ENCODE data around the gene S100A13.

DNA sequence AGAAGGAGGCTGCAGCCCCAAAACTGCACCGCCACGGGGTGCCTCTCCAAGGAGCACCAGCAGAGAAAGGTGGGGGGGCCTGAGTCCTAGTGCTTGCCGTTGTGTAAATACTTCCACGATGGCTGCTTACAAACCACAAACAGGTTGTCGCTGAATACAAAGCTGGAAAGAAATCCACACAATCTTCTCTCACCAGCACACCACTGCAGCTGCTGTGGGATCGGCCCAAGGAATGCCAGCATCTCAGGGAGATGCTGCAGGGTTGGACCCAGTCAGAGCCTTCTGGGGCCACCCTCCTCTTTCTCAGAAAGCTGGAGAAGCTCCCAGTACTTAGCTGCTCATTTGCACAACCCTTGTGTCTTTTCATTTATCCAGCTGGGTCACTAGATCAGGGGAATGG, 8.1 kb downstream of the S100A13 start:
- TF ChIP-seq, protein P1, sequence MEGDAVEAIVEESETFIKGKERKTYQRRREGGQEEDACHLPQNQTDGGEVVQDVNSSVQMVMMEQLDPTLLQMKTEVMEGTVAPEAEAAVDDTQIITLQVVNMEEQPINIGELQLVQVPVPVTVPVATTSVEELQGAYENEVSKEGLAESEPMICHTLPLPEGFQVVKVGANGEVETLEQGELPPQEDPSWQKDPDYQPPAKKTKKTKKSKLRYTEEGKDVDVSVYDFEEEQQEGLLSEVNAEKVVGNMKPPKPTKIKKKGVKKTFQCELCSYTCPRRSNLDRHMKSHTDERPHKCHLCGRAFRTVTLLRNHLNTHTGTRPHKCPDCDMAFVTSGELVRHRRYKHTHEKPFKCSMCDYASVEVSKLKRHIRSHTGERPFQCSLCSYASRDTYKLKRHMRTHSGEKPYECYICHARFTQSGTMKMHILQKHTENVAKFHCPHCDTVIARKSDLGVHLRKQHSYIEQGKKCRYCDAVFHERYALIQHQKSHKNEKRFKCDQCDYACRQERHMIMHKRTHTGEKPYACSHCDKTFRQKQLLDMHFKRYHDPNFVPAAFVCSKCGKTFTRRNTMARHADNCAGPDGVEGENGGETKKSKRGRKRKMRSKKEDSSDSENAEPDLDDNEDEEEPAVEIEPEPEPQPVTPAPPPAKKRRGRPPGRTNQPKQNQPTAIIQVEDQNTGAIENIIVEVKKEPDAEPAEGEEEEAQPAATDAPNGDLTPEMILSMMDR (IDR thresholded peaks at IDR 0.05; ENCODE audit: insufficient read depth, low read length, poor library complexity, severe bottlenecking) = no peak
- TF ChIP-seq EZH2phosphoT487 (conservative IDR thresholded peaks at IDR 0.05; ENCODE audit: low read length) = no peak
